ENCODE measurements around the gene NPPC. TPM values are rescaled to one million over a fixed set of nuclear protein-coding genes. Genes with fewer than 3 reads are reported as not detected.

The NPPC gene
- total RNA-seq, 2 experiments from 2014 or later, result 0.22 TPM; not detected in 1

- H3K36me3 Mint-ChIP-seq, result no peaks in the 10 kb centered on the region
- H3K27me3 Mint-ChIP-seq, result peaks cover 3% of the 10 kb centered on the region
- H3K4me3 Mint-ChIP-seq, result no peak overlapping the region
- H3K27ac Mint-ChIP-seq, result no peak overlapping the region
- CTCF ChIA-PET, result interaction anchor here (0.6 to 4.8 kb wide), 4 partner anchors 11 to 239 kb away, joined by 3 to 30 read pairs (median 9); partner anchors contain the start of gene NPPC
- H3K9me3 Mint-ChIP-seq, result no peaks in the 10 kb centered on the region
- intact Hi-C loops (cut with micrococcal nuclease), result loop anchor here (10.0 kb wide), 1 partner anchor 622 kb away; the partner anchor contains the start of genes CHRND and PRSS56
- DNase-seq, result no peak
- POLR2A ChIA-PET, result no interaction called here
- no peaks in the 10 kb centered on the region for H3K4me1 Mint-ChIP-seq (ENCODE audit: low read depth)
These were observed 23.6 kb downstream of the NPPC start for GRCh38 chr2:231902598-231902997.

- no peak overlapping the region for H3K4me3 Mint-ChIP-seq
- ChIA-PET POLR2A (no interaction called here), CTCF (interaction anchor here (0.6 to 4.8 kb wide), 35 partner anchors 8 to 546 kb away, joined by 3 to 30 read pairs (median 4); no protein-coding TSS in a partner anchor)
- no peaks in the 10 kb centered on the region for H3K9me3 Mint-ChIP-seq
- no peaks in the 10 kb centered on the region for H3K4me1 Mint-ChIP-seq (ENCODE audit: low read depth)
- no peaks in the 10 kb centered on the region for H3K36me3 Mint-ChIP-seq
- intact Hi-C loops (cut with micrococcal nuclease), result loop anchor here (10.0 kb wide), 1 partner anchor 624 kb away; the partner anchor contains the start of genes CHRND and PRSS56
- H3K27me3 Mint-ChIP-seq, result peaks cover 3% of the 10 kb centered on the region
- H3K27ac Mint-ChIP-seq, result no peak overlapping the region
- no peak for DNase-seq
These were observed 25.2 kb downstream of the NPPC start for GRCh38 chr2:231900972-231901371.

GRCh38 chr2:231900486-231900942 lies 25.7 kb downstream of the NPPC start:
- POLR2A ChIA-PET, result no interaction called here
- no peaks in the 10 kb centered on the region for H3K4me1 Mint-ChIP-seq (ENCODE audit: low read depth)
- no peaks in the 10 kb centered on the region for H3K36me3 Mint-ChIP-seq
- intact Hi-C loops (cut with micrococcal nuclease), result loop anchor here (10.0 kb wide), 1 partner anchor 624 kb away; the partner anchor contains the start of genes CHRND and PRSS56
- H3K4me3 Mint-ChIP-seq, result no peak overlapping the region
- peaks cover 3% of the 10 kb centered on the region for H3K27me3 Mint-ChIP-seq
- CTCF ChIA-PET, result interaction anchor here (0.6 to 4.8 kb wide), 38 partner anchors 8 to 546 kb away, joined by 3 to 30 read pairs (median 4); no protein-coding TSS in a partner anchor
- no peaks in the 10 kb centered on the region for H3K9me3 Mint-ChIP-seq
- no peak overlapping the region for H3K27ac Mint-ChIP-seq
- DNase-seq, result peak; percentile 70

GRCh38 chr2:231894566-231895380 lies 31.4 kb downstream of the NPPC start:
- no peak for DNase-seq
- Mint-ChIP-seq H3K9me3 (no peaks in the 10 kb centered on the region), H3K4me1 (ENCODE audit: low read depth) (no peaks in the 10 kb centered on the region), H3K36me3 (no peaks in the 10 kb centered on the region), H3K4me3 (no peak overlapping the region), H3K27ac (no peak overlapping the region), H3K27me3 (peaks cover 3% of the 10 kb centered on the region)
- intact Hi-C loops (cut with micrococcal nuclease), result no loop called here
- ChIA-PET POLR2A (no interaction called here), CTCF (interaction anchor here (1.3 kb wide), 1 partner anchor 433 kb away, joined by 3 read pairs; no protein-coding TSS in a partner anchor)

GRCh38 chr2:231891514-231891905 lies 34.7 kb downstream of the NPPC start:
- Mint-ChIP-seq H3K9me3 (no peaks in the 10 kb centered on the region), H3K27me3 (peaks cover 15% of the 10 kb centered on the region), H3K27ac (no peak overlapping the region), H3K4me1 (ENCODE audit: low read depth) (no peaks in the 10 kb centered on the region), H3K4me3 (no peak overlapping the region), H3K36me3 (no peaks in the 10 kb centered on the region)
- DNase-seq, result no peak
- CTCF ChIA-PET, result interaction anchor here (0.9 to 3.1 kb wide), 2 partner anchors 10 to 16 kb away, joined by 3 to 13 read pairs; no protein-coding TSS in a partner anchor
- intact Hi-C loops (cut with micrococcal nuclease), result no loop called here
- POLR2A ChIA-PET, result no interaction called here

GRCh38 chr2:231890896-231891513 lies 35.2 kb downstream of the NPPC start:
- Mint-ChIP-seq H3K4me3 (no peak overlapping the region), H3K36me3 (no peaks in the 10 kb centered on the region), H3K27ac (no peak overlapping the region), H3K4me1 (ENCODE audit: low read depth) (no peaks in the 10 kb centered on the region), H3K9me3 (no peaks in the 10 kb centered on the region), H3K27me3 (peaks cover 20% of the 10 kb centered on the region)
- ChIA-PET CTCF (interaction anchor here (0.9 to 3.1 kb wide), 2 partner anchors 10 to 17 kb away, joined by 3 to 13 read pairs; no protein-coding TSS in a partner anchor), POLR2A (no interaction called here)
- no peak for DNase-seq
- intact Hi-C loops (cut with micrococcal nuclease), result no loop called here

GRCh38 chr2:231887756-231888155 lies 38.4 kb downstream of the NPPC start:
- intact Hi-C loops (cut with micrococcal nuclease), result no loop called here
- Mint-ChIP-seq H3K36me3 (no peaks in the 10 kb centered on the region), H3K4me1 (ENCODE audit: low read depth) (no peaks in the 10 kb centered on the region), H3K27me3 (peaks cover 39% of the 10 kb centered on the region), H3K9me3 (no peaks in the 10 kb centered on the region), H3K4me3 (no peak overlapping the region), H3K27ac (no peak overlapping the region)
- ChIA-PET POLR2A (no interaction called here), CTCF (interaction anchor here (1.0 kb wide), 1 partner anchor 173 kb away, joined by 3 read pairs; no protein-coding TSS in a partner anchor)
- DNase-seq, result no peak

- DNase-seq, result no peak
- Mint-ChIP-seq H3K9me3 (no peaks in the 10 kb centered on the region), H3K27me3 (peaks cover 40% of the 10 kb centered on the region), H3K4me1 (ENCODE audit: low read depth) (no peaks in the 10 kb centered on the region), H3K36me3 (no peaks in the 10 kb centered on the region), H3K27ac (no peak overlapping the region), H3K4me3 (no peak overlapping the region)
- CTCF ChIA-PET, result interaction anchor here (1.2 kb wide), 1 partner anchor 15 kb away, joined by 3 read pairs; no protein-coding TSS in a partner anchor
- POLR2A ChIA-PET, result no interaction called here
- intact Hi-C loops (cut with micrococcal nuclease), result no loop called here
These were observed 40.0 kb downstream of the NPPC start for GRCh38 chr2:231886071-231886681.

- H3K27me3 Mint-ChIP-seq, result peaks cover 39% of the 10 kb centered on the region
- H3K36me3 Mint-ChIP-seq, result no peaks in the 10 kb centered on the region
- H3K4me1 Mint-ChIP-seq (ENCODE audit: low read depth), result no peaks in the 10 kb centered on the region
- H3K27ac Mint-ChIP-seq, result no peak overlapping the region
- ChIA-PET POLR2A (no interaction called here), CTCF (interaction anchor here (0.9 to 1.1 kb wide), 2 partner anchors 16 to 550 kb away, joined by 3 read pairs; no protein-coding TSS in a partner anchor)
- H3K4me3 Mint-ChIP-seq, result no peak overlapping the region
- no peaks in the 10 kb centered on the region for H3K9me3 Mint-ChIP-seq
- no peak for DNase-seq
- intact Hi-C loops (cut with micrococcal nuclease), result no loop called here
These were observed 41.6 kb downstream of the NPPC start for GRCh38 chr2:231884438-231885140.

- Mint-ChIP-seq H3K4me3 (no peak overlapping the region), H3K27ac (no peak overlapping the region), H3K9me3 (no peaks in the 10 kb centered on the region), H3K27me3 (peaks cover 35% of the 10 kb centered on the region), H3K36me3 (no peaks in the 10 kb centered on the region), H3K4me1 (ENCODE audit: low read depth) (no peaks in the 10 kb centered on the region)
- ChIA-PET CTCF (interaction anchor here (1.5 kb wide), 1 partner anchor 17 kb away, joined by 5 read pairs; no protein-coding TSS in a partner anchor), POLR2A (no interaction called here)
- intact Hi-C loops (cut with micrococcal nuclease), result no loop called here
- DNase-seq, result no peak
These were observed 42.7 kb downstream of the NPPC start for GRCh38 chr2:231883468-231883881.

- CTCF ChIA-PET, result interaction anchor here (1.5 kb wide), 1 partner anchor 18 kb away, joined by 5 read pairs; no protein-coding TSS in a partner anchor
- POLR2A ChIA-PET, result no interaction called here
- H3K27me3 Mint-ChIP-seq, result peaks cover 33% of the 10 kb centered on the region
- H3K36me3 Mint-ChIP-seq, result no peaks in the 10 kb centered on the region
- no peak for DNase-seq
- H3K9me3 Mint-ChIP-seq, result no peaks in the 10 kb centered on the region
- intact Hi-C loops (cut with micrococcal nuclease), result no loop called here
- H3K27ac Mint-ChIP-seq, result no peak overlapping the region
- H3K4me3 Mint-ChIP-seq, result no peak overlapping the region
- no peaks in the 10 kb centered on the region for H3K4me1 Mint-ChIP-seq (ENCODE audit: low read depth)
These were observed 43.5 kb downstream of the NPPC start for GRCh38 chr2:231882646-231883045.
